Stomach (tissue), 4 donors: ENCODE measurements around the gene CLCN6.

ENCODE experiments used
- CTCF ChIP-seq, 7 experiments: fragments of 450-650 bp in 4 of 7; fragments of 200-600 bp in 3 of 7; sonication (generic) in 3 of 7; IDR thresholded peaks; one replicate each; pipeline ENCODE4 v1.5.1; 2016 to 2019; ENCODE audit warnings: antibody characterized with exemption in 7 of 7, control low read depth in 2 of 7, mild to moderate bottlenecking in 1 of 7
- EP300 ChIP-seq: sonication (generic); formaldehyde crosslinking; IDR thresholded peaks from one replicate; pipeline ENCODE4 v1.6.1; 2017; ENCODE audit warnings: antibody characterized with exemption
- POLR2A ChIP-seq, 4 donors: fragments of 450-650 bp; IDR thresholded peaks; one replicate each; pipeline ENCODE4 v1.6.1; 2016; ENCODE audit warnings: antibody characterized with exemption in 4 of 4, control low read depth in 2 of 4, mild to moderate bottlenecking in 1 of 4, moderate library complexity in 1 of 4
- POLR2AphosphoS5 ChIP-seq, 3 donors: sonication (generic); formaldehyde crosslinking; IDR thresholded peaks; one replicate each; pipeline ENCODE4 v1.6.1; 2016; ENCODE audit warnings: antibody characterized with exemption in 3 of 3

- TF ChIP-seq CTCF (IDR thresholded peaks at IDR 0.05) (no peak), EP300 (no peak), POLR2AphosphoS5 (IDR thresholded peaks at IDR 0.05) (no peak), POLR2A (IDR thresholded peaks at IDR 0.05) (no peak)
These were observed 15.7 kb upstream of the CLCN6 start for GRCh38 chr1:11790101-11790879.
